CD4-positive, alpha-beta T cell treated with Interleukin-10 for 1 hour (primary cell): Measurements from ENCODE around the gene PAK5.

ENCODE experiments used
- DNase-seq: peaks from one replicate; pipeline ENCODE4 v3.0.0-alpha.2; 2020

PAK5 gene

DNA sequence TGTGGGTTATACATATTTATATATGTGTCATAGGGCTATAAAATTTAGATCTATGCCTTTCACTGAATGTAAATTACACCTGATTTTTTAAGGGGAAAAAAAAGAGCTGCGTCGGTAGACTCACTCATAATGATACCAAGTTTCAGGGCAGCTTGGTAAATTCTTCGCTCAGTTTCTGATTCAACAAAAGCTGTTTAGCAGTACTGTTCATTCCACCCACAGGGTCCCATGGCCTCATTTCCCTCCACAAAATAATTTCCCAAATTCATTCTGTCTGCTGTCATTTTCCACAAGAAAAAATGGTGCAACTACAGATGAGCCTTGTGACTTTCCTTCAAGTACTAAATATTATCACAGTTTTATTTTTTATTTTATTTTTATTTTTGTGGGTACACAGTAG is 63.7 kb downstream of the PAK5 start:
- no peak for DNase-seq

DNA sequence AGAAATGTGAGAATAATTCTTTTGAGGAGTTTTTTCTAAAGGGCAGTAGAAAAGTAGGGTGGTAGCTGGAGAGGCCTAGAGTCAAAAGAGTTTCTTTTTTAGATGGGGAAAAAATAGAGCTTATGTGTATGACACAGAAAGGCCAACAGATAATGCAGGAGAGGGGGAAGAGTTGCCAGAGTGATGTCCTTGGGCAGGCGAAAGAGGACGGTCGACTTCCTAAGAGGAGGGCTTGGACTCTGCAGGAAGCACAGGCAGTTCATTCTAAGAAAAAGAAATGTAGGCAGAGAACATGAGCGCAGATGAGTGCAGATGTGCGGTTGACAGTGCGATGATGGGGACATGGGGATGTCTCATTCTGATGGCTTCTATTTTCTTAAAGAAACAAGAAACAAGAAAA is 68.9 kb downstream of the PAK5 start:
- no peak for DNase-seq

DNA sequence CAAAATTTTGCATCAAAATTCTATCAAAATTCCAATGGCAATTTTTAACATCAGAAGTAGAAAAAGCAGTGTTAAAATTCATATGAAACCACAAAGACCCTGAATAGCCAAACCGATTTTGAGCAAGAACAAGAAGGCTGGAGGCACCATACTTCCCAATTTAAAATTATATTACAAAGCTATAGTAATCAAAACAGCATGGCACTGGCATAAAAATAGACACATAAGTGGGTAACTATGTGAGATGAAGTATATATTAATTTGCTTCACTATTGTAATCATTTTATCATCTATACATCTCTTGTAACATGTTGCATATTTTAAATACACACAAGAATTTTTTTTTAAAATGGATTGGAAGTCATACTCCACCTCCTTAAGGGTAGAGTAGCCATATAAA is 77.4 kb downstream of the PAK5 start:
- DNase-seq, result no peak

DNA sequence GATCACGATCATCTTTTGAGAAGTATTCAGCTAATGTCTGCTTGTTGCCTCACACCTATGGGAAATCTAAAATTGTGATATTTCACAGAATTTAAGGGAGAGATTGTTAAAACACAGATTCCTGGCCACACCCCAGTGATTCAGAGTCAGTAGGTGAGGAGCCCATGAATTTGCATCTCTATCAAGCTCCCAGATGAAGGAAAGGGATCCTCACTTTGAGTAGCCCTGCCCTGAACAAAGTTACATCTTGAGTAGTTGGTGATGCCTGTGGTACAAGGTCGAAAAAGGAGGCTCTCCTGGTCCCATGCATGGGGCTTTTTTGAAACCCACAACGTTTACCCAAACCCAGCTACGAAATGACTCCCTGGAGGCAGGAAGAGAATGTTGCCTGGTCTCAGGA is 79.5 kb downstream of the PAK5 start:
- DNase-seq, result no peak

DNA sequence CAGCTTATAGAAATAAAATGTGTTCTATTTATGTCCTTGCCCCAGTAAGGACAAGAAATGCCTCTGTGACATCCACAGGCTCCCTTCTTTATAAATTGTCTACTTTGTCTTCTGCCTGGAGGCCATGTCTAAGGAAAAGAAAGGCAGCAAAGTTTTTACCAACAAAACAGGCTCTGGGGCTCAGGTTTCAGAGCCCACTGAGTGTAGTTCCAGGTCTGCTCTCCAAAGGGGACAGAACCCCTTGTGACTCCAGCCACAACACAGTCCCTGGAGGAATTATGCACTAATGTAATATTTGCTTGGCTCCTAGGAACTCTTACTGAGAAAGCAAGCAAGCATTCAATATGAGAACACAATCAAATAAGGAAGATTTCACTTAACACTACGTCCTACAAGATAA is 80.1 kb downstream of the PAK5 start:
- DNase-seq, result no peak

DNA sequence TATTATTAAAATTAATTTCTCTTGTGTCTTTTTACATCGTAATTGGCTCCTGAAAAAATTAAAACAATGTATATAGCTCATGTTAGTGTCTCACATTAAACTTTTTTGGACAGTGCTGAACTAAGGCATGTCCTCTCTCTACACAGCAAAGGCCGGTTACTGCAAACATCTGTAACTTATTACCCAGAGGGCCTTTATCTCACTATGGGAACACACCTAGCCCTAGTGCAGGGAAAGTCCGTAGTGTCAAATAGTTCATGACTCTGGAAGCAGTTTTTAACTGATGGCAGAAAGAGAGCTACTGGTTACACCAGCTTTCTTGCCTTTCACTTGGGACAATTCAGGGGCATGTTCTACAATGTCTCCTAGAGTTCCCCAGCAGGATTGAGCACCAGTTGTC is 82.2 kb downstream of the PAK5 start:
- DNase-seq, result no peak

DNA sequence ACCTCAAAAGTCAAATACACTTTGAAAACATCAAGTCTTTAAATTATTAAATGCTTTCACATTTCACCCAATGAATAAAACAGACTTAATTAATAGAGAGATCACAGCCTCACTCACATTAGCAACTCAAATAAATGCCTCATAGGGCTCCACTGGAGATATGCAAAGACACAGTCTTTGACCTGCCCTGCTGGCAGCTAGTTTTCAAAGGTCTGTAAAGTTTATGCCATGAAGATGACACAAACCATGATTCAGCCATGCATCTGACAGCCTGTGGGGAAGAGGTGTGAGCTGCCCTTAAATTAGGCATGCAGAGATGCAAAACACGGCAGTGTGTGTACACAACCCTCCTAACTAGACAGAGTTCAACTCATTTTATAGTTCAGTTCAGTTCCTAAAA is 83.6 kb downstream of the PAK5 start:
- DNase-seq, result no peak

DNA sequence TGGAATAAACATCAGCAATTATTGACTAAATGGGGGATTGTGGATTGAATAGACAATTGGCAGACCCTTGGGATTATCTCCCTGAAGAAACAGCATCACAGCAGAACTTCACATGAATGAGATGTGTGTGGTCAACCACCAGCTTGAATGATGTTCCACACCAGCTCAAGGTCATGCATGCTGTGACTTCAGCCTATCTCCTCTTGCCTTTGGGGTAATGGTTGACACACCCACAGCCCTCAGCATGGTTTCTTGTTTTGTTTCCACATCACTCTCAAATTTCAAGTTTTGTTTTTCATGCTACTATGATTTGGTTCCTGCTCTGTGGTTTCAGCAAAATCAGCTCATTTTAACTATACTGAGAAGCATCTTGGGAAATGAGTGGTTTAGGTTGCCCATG is 94.3 kb downstream of the PAK5 start:
- DNase-seq, result no peak

DNA sequence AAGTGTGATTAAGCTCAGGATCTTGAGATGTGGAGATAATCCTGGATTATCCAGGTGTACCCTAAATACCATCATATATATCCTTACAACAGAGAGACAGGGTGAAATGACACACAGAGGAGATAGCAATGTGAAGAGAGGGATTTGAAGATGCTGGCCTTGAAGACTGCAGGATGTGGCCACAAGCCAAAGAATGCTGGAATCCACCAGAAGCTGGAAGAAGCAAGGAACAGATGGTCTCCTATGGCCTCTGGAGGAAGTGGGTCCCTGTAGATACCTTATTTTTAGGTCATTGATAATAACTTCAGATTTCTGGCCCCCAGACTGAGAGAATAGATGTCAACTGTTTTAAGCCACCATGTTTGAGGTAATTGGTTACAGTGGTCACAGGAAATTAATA is 95.0 kb downstream of the PAK5 start:
- DNase-seq, result no peak

DNA sequence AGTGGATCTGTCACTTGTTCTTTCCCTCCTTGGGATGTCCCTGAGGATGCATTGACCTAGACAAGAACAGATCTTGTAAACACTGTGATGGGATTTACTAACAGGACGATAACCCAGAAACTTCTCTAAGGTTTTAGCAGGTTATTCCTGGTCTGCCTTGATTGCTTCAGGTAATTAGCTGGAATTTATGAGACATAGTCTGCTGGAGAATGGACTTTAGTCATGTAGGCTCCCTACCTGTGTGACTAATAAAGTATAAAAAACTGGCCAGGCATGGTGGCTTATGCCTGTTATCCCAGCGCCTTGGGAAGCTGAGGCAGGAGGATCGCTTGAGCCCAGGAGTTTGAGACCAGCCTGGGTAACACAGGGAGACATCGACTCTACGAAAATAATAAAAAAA is 96.1 kb downstream of the PAK5 start:
- no peak for DNase-seq

DNA sequence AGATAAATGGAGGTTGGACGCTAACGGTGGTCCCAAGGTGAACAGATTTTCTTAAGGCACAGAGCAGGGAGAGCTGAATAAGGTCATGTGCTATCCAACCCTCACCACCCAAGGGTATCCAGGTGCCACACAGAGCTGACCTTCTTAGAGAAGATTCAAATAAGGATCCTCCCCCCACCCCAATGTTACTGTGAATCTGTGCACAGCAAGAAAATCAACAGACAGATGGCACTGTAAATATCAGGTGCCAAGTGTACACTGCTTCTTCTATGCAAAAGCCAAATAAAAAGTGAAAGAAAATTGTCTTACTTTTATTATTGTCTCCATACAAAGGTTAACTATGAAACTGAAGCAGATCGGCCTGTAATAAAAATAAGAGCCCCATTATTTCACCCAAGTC is 96.9 kb downstream of the PAK5 start:
- no peak for DNase-seq

DNA sequence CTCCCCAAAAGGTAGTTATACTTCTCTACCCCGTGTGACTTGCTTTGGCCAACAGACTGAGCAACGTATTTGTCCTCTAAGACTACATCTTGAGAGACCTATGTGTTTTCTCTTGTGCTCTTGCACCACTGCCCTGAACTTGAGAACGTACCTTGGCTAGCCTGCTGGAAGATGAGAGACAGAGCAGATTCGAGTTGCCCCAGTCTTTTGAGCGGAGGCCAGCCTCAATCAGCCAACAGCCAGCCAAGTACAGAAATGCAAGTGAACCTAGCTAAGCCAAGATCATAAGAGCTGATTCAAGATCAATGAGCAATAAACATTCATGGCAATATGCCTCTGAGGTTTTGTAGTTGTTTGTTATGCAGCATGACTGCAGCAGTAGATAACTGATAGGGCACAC is 98.4 kb downstream of the PAK5 start:
- no peak for DNase-seq

DNA sequence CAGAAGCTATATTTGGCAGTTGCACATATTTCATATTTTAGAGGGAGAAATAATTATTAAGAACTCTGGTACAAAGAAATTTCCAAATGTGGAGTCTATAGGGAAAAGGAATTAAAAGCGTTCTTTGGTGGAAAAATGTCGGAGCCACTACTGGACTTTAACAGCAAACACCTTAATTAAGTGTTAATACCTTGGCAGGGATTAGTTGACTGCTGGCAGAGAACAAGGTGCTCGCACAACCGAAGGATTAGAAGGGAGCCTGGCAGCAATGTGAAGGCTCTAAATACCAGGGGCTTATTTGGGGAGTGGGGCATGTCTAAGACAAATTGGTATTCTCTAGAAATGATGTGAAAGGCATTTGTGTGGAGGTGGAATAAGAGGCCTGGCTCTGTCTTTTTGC is 98.9 kb downstream of the PAK5 start:
- no peak for DNase-seq

DNA sequence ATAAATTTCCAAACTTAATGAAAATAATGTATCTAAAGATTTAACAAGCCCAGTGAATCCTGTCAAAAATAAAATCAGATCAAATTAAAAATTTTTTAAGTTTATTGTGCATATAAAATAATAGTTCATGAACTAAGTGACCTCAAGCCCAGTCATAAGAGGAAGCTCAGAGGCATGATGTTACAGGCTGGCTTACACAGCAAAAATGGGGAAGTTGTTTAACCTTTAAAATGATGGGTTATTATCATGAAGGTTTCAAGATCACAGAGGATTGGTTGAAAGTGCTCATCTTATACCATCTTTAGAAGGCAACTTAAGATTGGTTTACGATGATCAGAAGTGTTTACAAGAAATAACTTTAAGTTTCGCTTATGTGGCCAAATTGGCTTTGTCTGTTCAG is 102.5 kb downstream of the PAK5 start:
- DNase-seq, result no peak

DNA sequence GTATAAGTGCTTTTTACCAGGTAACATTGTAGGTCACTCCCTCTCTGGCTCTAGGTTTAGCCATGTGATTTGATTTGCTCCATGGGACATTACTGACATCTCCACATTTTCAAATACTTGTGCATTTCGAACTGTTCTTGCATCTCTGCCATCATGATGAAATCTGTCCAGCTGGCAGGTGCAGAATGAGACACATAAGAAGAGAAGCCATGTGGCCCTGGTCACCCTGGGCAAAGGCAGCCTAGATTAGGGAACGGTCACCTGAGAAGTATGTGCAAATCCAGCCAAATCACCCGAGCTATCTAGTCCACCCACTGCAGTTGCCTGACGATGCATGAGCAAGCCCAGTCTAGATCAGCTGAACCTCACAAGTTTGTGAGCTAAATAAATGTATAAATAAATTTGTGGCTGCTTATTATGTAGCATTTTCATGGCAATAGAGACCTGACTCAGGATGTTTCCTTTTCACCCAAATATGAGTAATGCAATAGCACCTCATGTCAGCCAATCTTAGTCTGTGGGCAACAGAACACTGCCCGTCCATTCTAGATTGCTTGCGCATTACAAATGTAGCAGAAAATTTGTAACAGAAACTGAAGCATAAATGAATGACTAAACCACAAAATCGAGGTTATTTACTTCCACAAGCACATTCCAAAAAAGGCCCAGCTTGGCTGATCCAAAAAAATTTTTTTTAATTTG is 115.2 kb downstream of the PAK5 start:
- no peak for DNase-seq

DNA sequence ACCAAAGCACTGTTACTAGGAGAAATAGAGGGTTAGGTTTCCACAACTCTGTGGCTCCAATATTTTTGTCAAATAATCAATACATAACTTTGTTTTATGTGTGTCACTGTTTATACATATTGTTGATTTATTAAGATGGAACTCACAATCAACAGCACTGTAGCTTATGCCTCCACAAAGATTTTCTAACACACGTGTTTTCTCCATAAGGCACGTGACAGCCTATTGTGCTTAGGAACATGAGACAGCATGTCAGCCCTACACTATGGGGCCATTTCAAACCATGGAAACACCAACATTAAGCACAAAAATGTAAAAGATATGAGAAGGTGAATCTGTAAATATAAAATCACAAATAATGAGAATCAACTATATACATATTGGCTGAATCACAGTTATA is 127.0 kb downstream of the PAK5 start:
- DNase-seq, result no peak

DNA sequence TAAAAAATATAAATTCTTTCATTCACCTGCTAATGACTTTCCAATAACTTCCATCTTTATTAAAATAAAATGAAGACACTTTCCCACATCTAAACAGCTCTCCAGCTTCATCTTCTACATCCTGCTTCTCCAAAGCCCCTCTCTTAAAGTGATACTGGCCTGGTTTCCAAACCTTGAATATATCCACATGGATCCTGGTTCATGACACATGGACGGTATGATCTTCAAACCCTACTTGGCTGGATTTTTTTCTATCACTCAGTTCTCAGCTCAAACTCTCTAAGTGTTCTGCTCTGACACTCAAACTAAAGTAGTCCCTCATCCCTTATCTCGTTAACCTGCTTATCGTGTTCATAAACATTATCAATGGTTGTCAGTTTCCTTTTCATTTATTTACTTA is 128.2 kb downstream of the PAK5 start:
- DNase-seq, result no peak

DNA sequence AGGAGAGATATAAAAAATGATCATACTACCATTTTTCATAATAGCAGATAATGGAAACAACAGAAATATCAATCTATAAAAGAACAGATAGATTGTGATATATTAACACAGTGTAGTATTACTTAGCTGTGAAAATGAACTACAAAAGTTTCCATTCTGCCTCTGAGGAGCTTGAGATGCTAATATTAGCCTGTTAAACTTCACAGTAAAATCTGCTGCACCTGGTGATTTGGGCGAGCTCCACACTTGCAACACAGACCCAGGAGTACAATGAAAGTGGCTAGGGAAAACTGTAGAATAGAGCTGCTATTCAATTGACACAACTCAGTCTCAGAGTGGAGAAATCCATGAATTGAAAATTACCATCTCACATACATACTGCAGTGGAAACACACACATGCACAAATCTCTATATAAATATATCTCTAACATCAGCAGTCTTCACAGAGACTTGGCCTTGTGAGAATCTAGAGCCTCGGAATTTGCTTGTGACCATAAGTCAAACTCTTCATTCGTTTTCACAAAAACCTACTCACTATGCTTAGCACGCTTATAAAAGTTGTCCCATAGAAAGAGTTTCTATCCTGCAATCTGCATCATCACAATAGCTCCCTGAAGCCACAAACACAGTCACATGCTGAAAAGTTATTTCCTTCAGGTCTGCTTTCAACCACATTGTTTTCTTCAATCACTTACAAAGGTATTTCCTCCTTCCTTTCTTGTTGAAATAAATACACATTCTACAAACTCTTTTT is 133.0 kb downstream of the PAK5 start:
- no peak for DNase-seq

DNA sequence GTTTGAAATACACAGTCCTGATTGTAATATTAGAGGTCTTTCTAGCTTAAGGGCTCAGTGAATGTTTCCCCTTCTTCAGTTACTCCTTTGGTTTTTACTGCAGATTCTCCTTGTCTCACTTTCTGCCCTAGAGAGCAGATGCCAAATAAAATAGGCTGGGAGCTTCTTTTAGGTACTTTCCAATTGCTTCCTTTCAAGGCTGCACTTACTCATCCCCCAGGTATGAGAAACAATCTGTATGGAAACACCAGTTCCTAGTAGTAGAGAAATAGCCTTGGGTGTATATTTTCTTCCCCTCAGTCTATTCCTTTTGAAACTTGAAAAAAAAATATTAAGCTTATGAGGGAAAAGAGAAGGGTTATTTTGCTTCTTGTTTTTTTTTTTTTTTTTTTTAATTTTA is 139.7 kb downstream of the PAK5 start:
- DNase-seq, result no peak

DNA sequence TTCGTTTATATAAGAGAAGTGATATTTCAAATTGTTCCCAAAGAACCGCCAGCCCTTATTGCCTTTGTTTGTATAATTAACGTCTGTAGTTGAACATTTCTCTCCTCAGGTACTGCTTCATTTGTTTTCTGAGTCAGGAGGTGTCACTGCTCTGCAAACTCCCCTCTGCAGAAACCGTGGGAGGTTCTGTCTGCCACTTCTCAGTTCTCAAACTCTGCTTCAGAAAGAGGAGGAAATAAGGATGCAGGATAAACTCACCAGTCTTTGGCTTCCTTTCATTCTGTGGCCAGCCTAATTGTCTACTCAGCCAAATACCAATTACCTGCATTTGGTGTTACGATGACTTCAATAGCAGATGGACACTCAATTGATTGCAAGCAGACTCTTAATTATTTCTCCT is 149.8 kb downstream of the PAK5 start:
- DNase-seq, result no peak

DNA sequence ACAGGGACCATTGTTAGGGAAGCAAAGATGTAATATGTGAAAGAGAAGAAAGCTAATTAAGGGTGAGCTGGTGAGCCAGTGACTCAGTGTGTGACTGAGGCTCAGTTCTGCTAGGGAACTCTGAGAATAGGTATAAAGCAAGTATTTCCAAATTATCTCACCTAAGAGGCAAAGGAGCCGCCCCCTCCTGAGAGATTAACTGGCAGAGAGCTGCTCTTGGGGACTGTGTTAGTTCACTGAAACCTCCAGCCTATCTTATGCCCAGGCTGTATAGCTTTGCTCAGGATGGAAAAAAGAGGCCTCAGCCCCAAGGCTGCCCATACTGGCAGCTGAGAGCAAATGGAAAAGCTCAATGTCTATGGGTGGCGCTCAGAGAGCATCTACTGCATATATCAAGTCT is 152.0 kb downstream of the PAK5 start:
- no peak for DNase-seq

DNA sequence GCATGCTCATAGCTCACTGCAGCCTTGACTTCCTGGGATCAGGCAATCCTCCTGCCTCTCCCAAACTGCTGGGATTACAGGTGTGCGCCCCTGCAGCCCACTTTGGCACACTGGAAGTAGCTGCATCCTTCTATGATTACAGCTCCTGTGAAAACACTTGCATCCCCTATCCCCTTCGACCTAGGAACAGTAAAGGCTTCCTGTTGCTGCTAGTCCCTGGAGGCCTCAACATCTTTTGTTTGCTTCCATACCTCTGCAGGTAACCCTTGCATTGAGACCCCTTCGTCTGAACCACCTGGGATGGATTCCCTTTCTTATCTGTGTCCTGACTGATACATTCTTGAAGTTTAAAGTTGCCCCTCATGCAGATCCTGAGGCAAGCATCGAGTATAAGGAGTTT is 152.4 kb downstream of the PAK5 start:
- DNase-seq, result no peak

DNA sequence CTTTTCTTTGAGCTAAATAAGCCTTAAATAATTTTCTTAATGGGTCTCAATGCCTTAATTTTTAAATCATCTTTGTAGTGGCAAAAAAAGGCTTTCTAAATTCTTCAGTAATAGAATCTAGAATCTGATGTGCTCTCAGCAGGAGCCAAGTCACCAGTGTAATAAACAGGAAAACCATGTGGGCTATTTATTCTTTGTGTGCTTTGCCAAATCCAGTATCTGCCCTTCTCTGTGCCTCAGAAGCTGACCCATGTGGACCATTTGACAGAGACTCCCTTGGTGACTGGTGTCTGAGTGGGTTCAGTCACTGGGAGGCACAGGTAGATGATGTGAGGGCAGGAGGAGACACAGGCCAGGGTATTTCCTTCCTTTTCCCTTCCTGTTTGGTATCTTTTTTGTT is 152.9 kb downstream of the PAK5 start:
- no peak for DNase-seq

DNA sequence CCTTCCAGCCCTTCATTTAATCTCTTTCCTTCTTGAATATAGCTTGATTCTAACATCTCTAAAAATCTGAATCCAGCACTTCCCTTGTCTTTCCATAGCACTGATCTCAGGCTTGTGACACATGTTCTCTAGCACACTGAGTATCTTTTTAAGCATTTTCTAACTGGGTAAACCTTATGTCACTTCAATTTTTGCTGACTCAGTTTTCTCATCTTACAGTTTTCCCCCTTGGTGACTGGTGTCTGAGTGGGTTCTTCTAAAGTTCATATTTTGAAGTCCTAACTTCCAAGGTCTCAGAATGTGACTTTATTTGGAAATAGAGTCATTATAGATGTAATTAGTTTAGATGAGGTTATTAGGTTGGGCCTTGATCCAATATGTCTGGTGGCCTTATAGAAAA is 153.9 kb downstream of the PAK5 start:
- DNase-seq, result no peak

DNA sequence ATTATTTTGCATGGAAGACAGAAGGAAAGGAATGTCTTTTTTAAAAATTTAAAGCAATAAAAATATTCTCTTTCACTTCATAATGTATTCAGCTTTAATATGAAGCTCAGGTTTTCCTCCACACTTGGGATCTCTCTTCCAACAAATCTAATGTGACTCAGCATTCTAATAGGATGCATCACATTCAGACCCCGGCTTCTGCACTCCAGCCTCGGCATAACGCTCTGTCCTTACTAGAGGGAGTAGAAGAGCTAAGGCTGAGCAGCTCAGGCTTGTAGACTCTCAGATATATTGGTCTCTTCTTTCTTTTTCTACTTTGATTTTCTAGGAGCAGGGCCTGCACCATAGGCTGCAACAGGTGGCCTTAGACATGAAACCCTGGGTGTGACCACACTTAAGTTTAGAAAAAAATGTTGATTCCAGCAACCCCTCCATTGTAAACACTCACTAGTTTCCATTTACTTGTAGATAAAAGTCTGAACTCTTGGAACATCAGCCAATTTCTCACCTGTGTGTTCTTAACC is 161.7 kb downstream of the PAK5 start:
- DNase-seq, result no peak
